Adrenal gland (tissue), 5 donors: ENCODE data around the gene CYBC1.

Source experiments
- CTCF ChIP-seq, 6 experiments: fragments of 450-650 bp in 4 of 6; fragments of 200-600 bp in 2 of 6; sonication (generic) in 1 of 6; IDR thresholded peaks; 1 replicate in 5 of 6; 2 replicates in 1 of 6; pipeline versions ENCODE4 v1.5.1 to v1.8.0; 2016 to 2021; ENCODE audit warnings: antibody characterized with exemption in 6 of 6, mild to moderate bottlenecking in 2 of 6, moderate library complexity in 1 of 6
- POLR2A ChIP-seq, 2 donors: fragments of 450-650 bp; IDR thresholded peaks; one replicate each; pipeline ENCODE4 v1.6.1; 2017; ENCODE audit warnings: antibody characterized with exemption in 2 of 2, mild to moderate bottlenecking in 2 of 2, moderate library complexity in 1 of 2
- donor health status: DM: no; HTN: no; CAD: no.

GRCh38 chr17:82463925-82464566 lies 13.5 kb upstream of the CYBC1 start:
- TF ChIP-seq CTCF (IDR thresholded peaks at IDR 0.05) (no peak), POLR2A (IDR thresholded peaks at IDR 0.05) (no peak)
